ENCODE results near the gene LHFPL3.
"Not testable (repeated sequence)": the region's sequence is repeated elsewhere in the genome, so short reads cannot be mapped to it uniquely, and the experiment has no call there.

The LHFPL3 gene

DNA sequence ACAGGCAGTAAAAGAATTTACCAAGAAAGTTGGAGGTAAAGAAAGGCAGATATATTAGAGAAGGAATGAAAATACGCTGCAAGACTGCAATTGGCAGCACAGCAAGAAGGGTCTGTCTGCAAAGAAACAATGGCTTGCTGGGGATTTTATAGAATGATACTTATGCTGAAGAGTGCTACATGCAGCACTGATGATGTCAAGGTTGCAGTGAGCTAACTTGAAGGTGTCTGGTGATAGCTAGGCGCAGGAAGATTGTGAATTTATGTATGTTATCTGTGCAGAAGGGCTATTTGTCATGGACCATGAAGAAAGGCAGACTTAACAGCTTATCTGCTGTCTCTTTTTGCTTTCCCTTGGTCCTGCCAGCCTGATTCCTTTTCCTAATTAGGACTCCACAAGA, 366.3 kb downstream of the LHFPL3 start:
- no peak for DNase-seq (ENCODE audit: low read depth in 2 of 2)

DNA sequence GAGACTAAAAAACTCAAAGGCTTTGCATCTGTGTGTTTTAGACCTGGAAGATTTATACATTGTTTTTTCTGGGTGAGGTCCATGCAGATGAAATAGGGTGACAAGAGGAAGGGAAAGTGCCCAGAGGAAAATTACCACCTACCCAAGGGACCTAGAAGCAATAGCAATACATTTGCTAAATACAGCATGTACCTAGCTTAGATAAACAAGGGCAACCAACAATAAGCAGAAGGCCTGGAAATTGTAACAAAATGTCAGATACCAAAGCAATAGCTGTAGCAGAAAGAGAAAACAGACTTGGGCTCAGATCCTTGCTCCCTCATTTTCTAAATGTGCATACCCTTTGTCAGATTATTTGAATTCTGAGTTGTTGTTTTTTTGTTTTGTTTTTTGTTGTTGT, 367.2 kb downstream of the LHFPL3 start:
- DNase-seq (ENCODE audit: low read depth in 2 of 2) = no peak

- DNase-seq (ENCODE audit: low read depth in 2 of 2) = no peak
Observed at GRCh38 chr7:104700336-104700735, 371.9 kb downstream of the LHFPL3 start.

- DNase-seq (ENCODE audit: low read depth in 2 of 2) = not testable (repeated sequence)
Observed at GRCh38 chr7:104721027-104721426, 392.6 kb downstream of the LHFPL3 start.

DNA sequence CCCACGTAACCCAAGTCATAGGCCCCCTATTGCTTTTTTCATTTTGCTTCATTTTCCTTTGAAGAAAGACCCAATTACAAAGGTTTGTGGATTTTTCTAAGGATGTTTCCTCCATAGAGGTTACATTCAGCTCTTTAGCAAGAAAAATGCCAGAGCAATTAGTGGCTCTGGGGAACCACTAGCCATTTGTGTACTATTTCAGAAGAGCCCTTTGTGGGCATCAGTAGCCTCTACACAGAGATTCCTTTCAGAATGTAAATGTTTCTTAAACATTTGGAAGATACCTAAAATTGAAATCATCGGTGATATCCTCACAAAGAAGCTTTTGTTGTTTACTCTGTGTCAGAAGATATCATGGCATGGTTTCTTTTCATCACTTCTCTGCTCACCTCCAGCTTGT, 394.6 kb downstream of the LHFPL3 start:
- DNase-seq (ENCODE audit: low read depth in 2 of 2) = no peak

GRCh38 chr7:104758504-104758903, 430.1 kb downstream of the LHFPL3 start:
- no peak for DNase-seq (ENCODE audit: low read depth in 2 of 2)

- DNase-seq (ENCODE audit: low read depth in 2 of 2) = no peak
Observed at GRCh38 chr7:104761892-104762291, 433.5 kb downstream of the LHFPL3 start.

GRCh38 chr7:104767113-104767512, 438.7 kb downstream of the LHFPL3 start:
- DNase-seq (ENCODE audit: low read depth in 2 of 2) = no peak

- no peak for DNase-seq (ENCODE audit: low read depth in 2 of 2)
Observed at GRCh38 chr7:104767826-104768536, 439.6 kb downstream of the LHFPL3 start.

- no peak for DNase-seq (ENCODE audit: low read depth in 2 of 2)
Observed at GRCh38 chr7:104772405-104773345, 444.3 kb downstream of the LHFPL3 start.

DNA sequence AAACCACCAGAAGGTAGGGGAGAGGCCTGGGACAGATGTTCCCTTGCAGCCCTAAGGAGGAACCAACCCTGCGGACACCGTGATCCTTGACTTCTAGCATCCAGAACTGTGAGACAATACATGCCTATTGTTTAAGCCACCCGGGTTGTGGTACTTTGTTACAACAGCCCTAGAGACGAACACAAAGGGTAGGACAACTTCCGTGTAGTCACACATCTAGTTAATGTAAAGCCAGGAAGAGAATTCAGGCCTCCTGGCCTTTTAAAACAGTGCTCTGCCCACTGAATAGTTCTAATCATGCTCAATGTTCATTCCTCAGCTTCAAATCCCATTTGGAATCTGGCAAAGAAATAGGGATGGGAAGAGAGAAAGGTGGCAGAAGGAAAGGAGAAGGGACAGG, 445.4 kb downstream of the LHFPL3 start:
- no peak for DNase-seq (ENCODE audit: low read depth in 2 of 2)

DNA sequence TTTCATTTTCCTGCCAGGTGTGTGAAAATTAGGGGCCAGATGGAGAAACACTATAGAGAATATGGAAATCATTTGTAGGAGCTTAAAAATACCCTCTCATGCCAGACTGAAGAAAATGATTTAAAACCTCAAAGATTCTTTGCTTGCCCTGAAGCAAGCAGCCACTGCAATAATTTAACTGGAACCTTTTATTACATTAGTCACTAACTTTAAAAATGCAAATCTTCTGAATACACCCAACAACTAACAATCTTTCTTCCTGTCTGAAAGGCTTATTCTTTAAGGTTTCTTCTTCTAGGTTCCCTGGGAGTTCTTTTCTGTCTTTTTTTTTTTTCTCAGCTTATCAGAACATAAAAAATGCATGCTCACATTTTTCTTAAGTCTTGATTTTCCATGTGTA, 447.1 kb downstream of the LHFPL3 start:
- DNase-seq (ENCODE audit: low read depth in 2 of 2) = no peak

- DNase-seq (ENCODE audit: low read depth in 2 of 2) = no peak
Observed at GRCh38 chr7:104777301-104777800, 448.9 kb downstream of the LHFPL3 start.

- no peak for DNase-seq (ENCODE audit: low read depth in 2 of 2)
Observed at GRCh38 chr7:104779888-104780287, 451.5 kb downstream of the LHFPL3 start.

DNA sequence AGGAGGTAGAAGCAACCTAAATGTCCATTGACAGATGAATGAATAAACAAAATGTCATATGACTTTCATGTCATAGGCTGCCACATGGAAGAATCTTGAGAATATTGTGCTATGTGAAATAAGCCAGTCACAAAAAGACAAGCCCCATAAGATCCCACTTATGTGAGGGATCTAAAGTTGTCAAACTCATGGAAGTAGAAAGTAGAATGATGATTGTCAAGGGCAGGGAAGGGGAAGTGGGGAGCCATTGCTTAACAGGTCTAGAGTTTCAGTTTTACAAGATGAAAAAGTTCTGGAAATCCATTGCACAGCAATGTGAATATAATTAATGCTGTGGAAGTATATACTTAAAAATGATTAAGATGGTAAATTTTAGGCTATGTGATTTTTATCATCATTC, 456.3 kb downstream of the LHFPL3 start:
- DNase-seq (ENCODE audit: low read depth in 2 of 2) = no peak

DNA sequence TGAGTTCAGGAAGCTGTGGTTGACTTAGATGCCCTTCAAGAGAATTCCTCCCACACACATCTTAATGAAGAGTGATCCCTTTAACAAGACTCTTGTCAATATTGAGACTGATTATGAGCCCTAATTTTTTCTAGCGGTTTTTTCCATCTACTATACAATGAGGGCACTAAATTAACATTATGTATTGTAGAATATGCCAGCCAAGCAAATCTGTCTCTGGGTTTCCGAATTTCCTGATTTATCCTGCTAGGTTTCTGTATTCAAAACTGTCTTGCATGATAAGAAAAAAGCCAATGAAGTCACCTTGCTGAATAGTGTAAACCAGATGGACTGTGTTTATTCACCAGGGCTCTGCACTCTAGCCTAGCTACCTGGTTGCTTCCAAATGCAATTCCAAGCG, 461.4 kb downstream of the LHFPL3 start:
- no peak for DNase-seq (ENCODE audit: low read depth in 2 of 2)

GRCh38 chr7:104790440-104790839, 462.0 kb downstream of the LHFPL3 start:
- no peak for DNase-seq (ENCODE audit: low read depth in 2 of 2)

- no peak for DNase-seq (ENCODE audit: low read depth in 2 of 2)
Observed at GRCh38 chr7:104791080-104791479, 462.7 kb downstream of the LHFPL3 start.

- DNase-seq (ENCODE audit: low read depth in 2 of 2) = no peak
Observed at GRCh38 chr7:104793066-104793465, 464.7 kb downstream of the LHFPL3 start.

- DNase-seq (ENCODE audit: low read depth in 2 of 2) = no peak
Observed at GRCh38 chr7:104794154-104794553, 465.8 kb downstream of the LHFPL3 start.

- no peak for DNase-seq (ENCODE audit: low read depth in 2 of 2)
Observed at GRCh38 chr7:104794589-104794988, 466.2 kb downstream of the LHFPL3 start.

DNA sequence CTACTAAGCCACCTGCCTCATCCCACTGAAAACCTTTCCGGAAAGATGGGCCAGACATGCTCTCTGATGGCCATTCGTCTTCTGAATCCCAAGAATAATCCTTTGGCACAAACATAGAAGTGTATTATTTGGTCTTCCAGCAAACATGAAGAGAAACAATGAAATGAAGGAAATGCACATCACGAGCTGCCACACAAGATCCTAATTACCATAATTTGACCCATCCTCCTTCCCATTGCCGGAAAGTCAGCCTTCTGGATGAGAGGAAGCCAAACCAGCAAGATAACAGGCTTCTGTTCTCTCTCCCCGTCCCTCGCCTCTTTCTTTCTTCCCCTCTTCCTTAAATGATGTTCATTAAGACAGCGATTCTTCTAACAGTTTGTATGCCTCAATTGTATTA, 466.7 kb downstream of the LHFPL3 start:
- DNase-seq (ENCODE audit: low read depth in 2 of 2) = no peak
